ENCODE data around the gene ATF2. TPM values are rescaled to one million over a fixed set of nuclear protein-coding genes. Genes with fewer than 3 reads are reported as not detected.

ATF2 gene
- total RNA-seq, 1 donor = 80.7 TPM

GRCh38 chr2:175205523-175205922 is 37.5 kb upstream of the ATF2 start:
- Histone ChIP-seq H3K27ac (ENCODE audit: low read depth, low read length) (no peak overlapping the region), H3K4me2 (ENCODE audit: insufficient read depth, low read length) (no peak overlapping the region), H3K27me3 (ENCODE audit: insufficient read depth, low read length) (no peaks in the 10 kb centered on the region), H3K4me3 (ENCODE audit: insufficient read depth, low read length) (no peak overlapping the region), H2AFZ (ENCODE audit: low read length) (no peak overlapping the region), H3K9me3 (ENCODE audit: low read depth, low read length) (no peaks in the 10 kb centered on the region), H3K4me1 (ENCODE audit: insufficient read depth, low read length) (no peaks in the 10 kb centered on the region), H4K20me1 (ENCODE audit: insufficient read depth, low read length) (no peaks in the 10 kb centered on the region), H3K79me2 (ENCODE audit: insufficient read depth, low read length) (no peaks in the 10 kb centered on the region), H3K36me3 (ENCODE audit: insufficient read depth, low read length) (no peaks in the 10 kb centered on the region)
- TF ChIP-seq CTCF (IDR thresholded peaks at IDR 0.05; ENCODE audit: extremely low read depth, low read depth, low read length) = no peak
- DNase-seq (ENCODE audit: insufficient read length, low spot score, missing footprints) = peak; percentile 32

- Histone ChIP-seq H4K20me1 (ENCODE audit: insufficient read depth, low read length) (no peaks in the 10 kb centered on the region), H3K36me3 (ENCODE audit: insufficient read depth, low read length) (no peaks in the 10 kb centered on the region), H3K4me2 (ENCODE audit: insufficient read depth, low read length) (peak overlapping the region; percentile 29), H3K79me2 (ENCODE audit: insufficient read depth, low read length) (no peaks in the 10 kb centered on the region), H3K4me1 (ENCODE audit: insufficient read depth, low read length) (no peaks in the 10 kb centered on the region), H3K4me3 (ENCODE audit: insufficient read depth, low read length) (no peak overlapping the region), H2AFZ (ENCODE audit: low read length) (peak overlapping the region; percentile 36), H3K27me3 (ENCODE audit: insufficient read depth, low read length) (no peaks in the 10 kb centered on the region), H3K27ac (ENCODE audit: low read depth, low read length) (no peak overlapping the region), H3K9me3 (ENCODE audit: low read depth, low read length) (no peaks in the 10 kb centered on the region)
- peak; percentile 66 for TF ChIP-seq CTCF (IDR thresholded peaks at IDR 0.05; ENCODE audit: extremely low read depth, low read depth, low read length)
- no peak for DNase-seq (ENCODE audit: insufficient read length, low spot score, missing footprints)
Observed at GRCh38 chr2:175203621-175204496, 35.9 kb upstream of the ATF2 start.

- no peak for TF ChIP-seq CTCF (IDR thresholded peaks at IDR 0.05; ENCODE audit: extremely low read depth, low read depth, low read length)
- no peaks in the 10 kb centered on the region for H3K27me3 ChIP-seq (ENCODE audit: insufficient read depth, low read length)
Observed at GRCh38 chr2:175195012-175195411, 27.0 kb upstream of the ATF2 start.

GRCh38 chr2:175188761-175189160 is 20.8 kb upstream of the ATF2 start:
- no peak for DNase-seq (ENCODE audit: insufficient read length, low spot score, missing footprints)
- H3K4me1 ChIP-seq (ENCODE audit: insufficient read depth, low read length) = no peaks in the 10 kb centered on the region
- H3K9me3 ChIP-seq (ENCODE audit: low read depth, low read length) = no peaks in the 10 kb centered on the region
- H3K79me2 ChIP-seq (ENCODE audit: insufficient read depth, low read length) = no peaks in the 10 kb centered on the region
- H2AFZ ChIP-seq (ENCODE audit: low read length) = no peak overlapping the region
- no peaks in the 10 kb centered on the region for H3K36me3 ChIP-seq (ENCODE audit: insufficient read depth, low read length)
- no peak overlapping the region for H3K4me2 ChIP-seq (ENCODE audit: insufficient read depth, low read length)
- no peaks in the 10 kb centered on the region for H4K20me1 ChIP-seq (ENCODE audit: insufficient read depth, low read length)
- TF ChIP-seq CTCF (IDR thresholded peaks at IDR 0.05; ENCODE audit: extremely low read depth, low read depth, low read length) = no peak
- no peaks in the 10 kb centered on the region for H3K27me3 ChIP-seq (ENCODE audit: insufficient read depth, low read length)
- no peak overlapping the region for H3K4me3 ChIP-seq (ENCODE audit: insufficient read depth, low read length)
- no peak overlapping the region for H3K27ac ChIP-seq (ENCODE audit: low read depth, low read length)

More at GRCh38 chr2:175195012-175195411, 27.0 kb upstream of the ATF2 start:
- Histone ChIP-seq H2AFZ (ENCODE audit: low read length) (no peak overlapping the region), H3K36me3 (ENCODE audit: insufficient read depth, low read length) (no peaks in the 10 kb centered on the region), H3K79me2 (ENCODE audit: insufficient read depth, low read length) (no peaks in the 10 kb centered on the region), H3K27ac (ENCODE audit: low read depth, low read length) (no peak overlapping the region), H3K4me3 (ENCODE audit: insufficient read depth, low read length) (no peak overlapping the region), H3K4me2 (ENCODE audit: insufficient read depth, low read length) (no peak overlapping the region), H4K20me1 (ENCODE audit: insufficient read depth, low read length) (no peaks in the 10 kb centered on the region), H3K9me3 (ENCODE audit: low read depth, low read length) (no peaks in the 10 kb centered on the region), H3K4me1 (ENCODE audit: insufficient read depth, low read length) (no peaks in the 10 kb centered on the region)
- no peak for DNase-seq (ENCODE audit: insufficient read length, low spot score, missing footprints)

Measured in osteoblast (primary cell).